ENCODE results near the gene MAN2B1. TPM values are rescaled to one million over a fixed set of nuclear protein-coding genes. Genes with fewer than 3 reads are reported as not detected.
"Not testable (repeated sequence)": the region's sequence is repeated elsewhere in the genome, so short reads cannot be mapped to it uniquely, and the experiment has no call there.

Gene MAN2B1
- total and polyA plus RNA-seq, 2 donors (not counting 1 experiment from before 2014, with no cell fraction given), result 30.7 to 36.0 TPM

DNA sequence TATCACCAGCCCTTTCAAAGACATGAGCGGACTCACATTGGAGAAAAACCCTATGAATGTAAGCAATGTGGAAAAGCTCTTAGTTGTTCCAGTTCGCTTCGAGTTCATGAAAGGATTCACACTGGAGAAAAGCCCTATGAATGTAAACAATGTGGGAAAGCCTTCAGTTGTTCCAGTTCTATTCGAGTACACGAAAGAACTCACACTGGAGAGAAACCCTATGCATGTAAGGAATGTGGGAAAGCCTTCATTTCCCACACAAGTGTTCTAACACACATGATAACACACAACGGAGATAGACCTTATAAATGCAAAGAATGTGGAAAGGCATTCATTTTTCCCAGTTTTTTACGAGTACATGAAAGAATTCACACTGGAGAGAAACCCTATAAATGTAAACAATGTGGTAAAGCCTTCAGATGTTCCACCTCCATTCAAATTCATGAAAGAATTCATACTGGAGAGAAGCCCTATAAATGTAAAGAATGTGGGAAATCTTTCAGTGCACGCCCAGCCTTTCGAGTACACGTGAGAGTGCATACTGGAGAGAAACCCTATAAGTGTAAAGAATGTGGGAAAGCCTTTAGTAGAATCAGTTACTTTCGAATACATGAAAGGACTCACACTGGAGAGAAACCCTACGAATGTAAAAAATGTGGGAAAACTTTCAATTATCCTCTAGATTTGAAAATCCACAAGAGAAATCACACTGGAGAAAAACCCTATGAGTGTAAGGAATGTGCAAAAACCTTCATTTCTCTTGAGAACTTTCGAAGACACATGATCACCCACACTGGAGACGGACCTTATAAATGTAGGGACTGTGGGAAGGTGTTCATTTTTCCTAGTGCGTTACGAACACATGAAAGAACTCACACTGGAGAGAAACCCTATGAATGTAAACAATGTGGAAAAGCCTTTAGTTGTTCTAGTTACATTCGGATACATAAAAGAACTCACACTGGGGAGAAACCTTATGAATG is 38.2 kb downstream of the MAN2B1 start:
- peaks cover 6% of the 10 kb centered on the region for H3K9me3 ChIP-seq (ENCODE audit: control insufficient read depth, insufficient read depth, low read depth, low read length)
- TF ChIP-seq, protein P1, sequence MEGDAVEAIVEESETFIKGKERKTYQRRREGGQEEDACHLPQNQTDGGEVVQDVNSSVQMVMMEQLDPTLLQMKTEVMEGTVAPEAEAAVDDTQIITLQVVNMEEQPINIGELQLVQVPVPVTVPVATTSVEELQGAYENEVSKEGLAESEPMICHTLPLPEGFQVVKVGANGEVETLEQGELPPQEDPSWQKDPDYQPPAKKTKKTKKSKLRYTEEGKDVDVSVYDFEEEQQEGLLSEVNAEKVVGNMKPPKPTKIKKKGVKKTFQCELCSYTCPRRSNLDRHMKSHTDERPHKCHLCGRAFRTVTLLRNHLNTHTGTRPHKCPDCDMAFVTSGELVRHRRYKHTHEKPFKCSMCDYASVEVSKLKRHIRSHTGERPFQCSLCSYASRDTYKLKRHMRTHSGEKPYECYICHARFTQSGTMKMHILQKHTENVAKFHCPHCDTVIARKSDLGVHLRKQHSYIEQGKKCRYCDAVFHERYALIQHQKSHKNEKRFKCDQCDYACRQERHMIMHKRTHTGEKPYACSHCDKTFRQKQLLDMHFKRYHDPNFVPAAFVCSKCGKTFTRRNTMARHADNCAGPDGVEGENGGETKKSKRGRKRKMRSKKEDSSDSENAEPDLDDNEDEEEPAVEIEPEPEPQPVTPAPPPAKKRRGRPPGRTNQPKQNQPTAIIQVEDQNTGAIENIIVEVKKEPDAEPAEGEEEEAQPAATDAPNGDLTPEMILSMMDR (conservative IDR thresholded peaks at IDR 0.05 in 1 of 2, IDR thresholded peaks at IDR 0.05 in 1 of 2; ENCODE audit: low read depth in 1 of 2, low read length in 2 of 2), result no peak
- TF ChIP-seq EZH2 (IDR thresholded peaks at IDR 0.05; ENCODE audit: low read length, missing control alignments), result no peak
- no peak overlapping the region for H3K4me3 ChIP-seq (replicated peaks in 1 of 4; ENCODE audit: control extremely low read depth in 1 of 4, insufficient read depth in 1 of 4, low read depth in 3 of 4, low read length in 4 of 4)
- no peak overlapping the region for H3K4me2 ChIP-seq (ENCODE audit: extremely low read depth, insufficient read depth, low read length)
- H4K20me1 ChIP-seq (ENCODE audit: control insufficient read depth, extremely low read depth, insufficient read depth, low read length), result no peaks in the 10 kb centered on the region
- H3K27ac ChIP-seq (ENCODE audit: insufficient read depth, low read length), result no peak overlapping the region
- no peaks in the 10 kb centered on the region for H3K4me1 ChIP-seq (ENCODE audit: control insufficient read depth, extremely low read depth, insufficient read depth, low read length)
- peaks cover 13% of the 10 kb centered on the region for H3K36me3 ChIP-seq (ENCODE audit: control insufficient read depth, insufficient read depth, low read length)
- H2AFZ ChIP-seq (ENCODE audit: low read length), result no peak overlapping the region
- peaks cover 2% of the 10 kb centered on the region for H3K79me2 ChIP-seq (ENCODE audit: control insufficient read depth, insufficient read depth, low read length)
- H3K9ac ChIP-seq (ENCODE audit: insufficient read depth, low read length), result no peak overlapping the region
- H3K27me3 ChIP-seq (ENCODE audit: control insufficient read depth, insufficient read depth, low read length), result no peaks in the 10 kb centered on the region
- DNase-seq (ENCODE audit: low read depth in 2 of 2), result peak; percentile 40 to 49

DNA sequence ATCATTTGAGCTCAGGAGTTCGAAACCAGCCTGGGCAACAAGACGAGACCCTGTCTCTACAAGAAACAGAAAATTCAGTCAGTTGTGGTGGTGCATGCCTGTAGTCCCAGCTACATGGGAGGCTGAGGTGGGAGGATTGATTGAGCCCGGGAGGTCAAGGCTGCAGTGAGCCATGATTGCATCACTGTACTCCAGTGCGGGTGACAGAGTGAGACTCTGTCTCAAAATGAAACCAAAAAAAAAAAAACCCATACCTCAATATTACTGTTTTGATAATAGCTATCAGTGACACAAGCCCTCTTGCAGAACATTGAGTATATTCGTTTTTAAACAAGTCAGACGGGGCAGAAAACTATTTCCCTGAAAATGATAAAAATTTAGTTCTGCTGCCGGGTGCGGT is 39.6 kb downstream of the MAN2B1 start:
- H2AFZ ChIP-seq (ENCODE audit: low read length), result no peak overlapping the region
- no peak for DNase-seq (ENCODE audit: low read depth in 2 of 2)
- H3K4me1 ChIP-seq (ENCODE audit: control insufficient read depth, extremely low read depth, insufficient read depth, low read length), result no peaks in the 10 kb centered on the region
- no peak overlapping the region for H3K4me2 ChIP-seq (ENCODE audit: extremely low read depth, insufficient read depth, low read length)
- TF ChIP-seq EZH2 (IDR thresholded peaks at IDR 0.05; ENCODE audit: low read length, missing control alignments), result no peak
- TF ChIP-seq, protein P1 (conservative IDR thresholded peaks at IDR 0.05 in 1 of 2, IDR thresholded peaks at IDR 0.05 in 1 of 2; ENCODE audit: low read depth in 1 of 2, low read length in 2 of 2), result no peak
- no peaks in the 10 kb centered on the region for H3K27me3 ChIP-seq (ENCODE audit: control insufficient read depth, insufficient read depth, low read length)
- peaks cover 13% of the 10 kb centered on the region for H3K36me3 ChIP-seq (ENCODE audit: control insufficient read depth, insufficient read depth, low read length)
- H4K20me1 ChIP-seq (ENCODE audit: control insufficient read depth, extremely low read depth, insufficient read depth, low read length), result no peaks in the 10 kb centered on the region
- no peak overlapping the region for H3K27ac ChIP-seq (ENCODE audit: insufficient read depth, low read length)
- H3K9me3 ChIP-seq (ENCODE audit: control insufficient read depth, insufficient read depth, low read depth, low read length), result peaks cover 6% of the 10 kb centered on the region
- H3K4me3 ChIP-seq (replicated peaks in 1 of 4; ENCODE audit: control extremely low read depth in 1 of 4, insufficient read depth in 1 of 4, low read depth in 3 of 4, low read length in 4 of 4), result no peak overlapping the region
- peaks cover 2% of the 10 kb centered on the region for H3K79me2 ChIP-seq (ENCODE audit: control insufficient read depth, insufficient read depth, low read length)
- H3K9ac ChIP-seq (ENCODE audit: insufficient read depth, low read length), result no peak overlapping the region

DNA sequence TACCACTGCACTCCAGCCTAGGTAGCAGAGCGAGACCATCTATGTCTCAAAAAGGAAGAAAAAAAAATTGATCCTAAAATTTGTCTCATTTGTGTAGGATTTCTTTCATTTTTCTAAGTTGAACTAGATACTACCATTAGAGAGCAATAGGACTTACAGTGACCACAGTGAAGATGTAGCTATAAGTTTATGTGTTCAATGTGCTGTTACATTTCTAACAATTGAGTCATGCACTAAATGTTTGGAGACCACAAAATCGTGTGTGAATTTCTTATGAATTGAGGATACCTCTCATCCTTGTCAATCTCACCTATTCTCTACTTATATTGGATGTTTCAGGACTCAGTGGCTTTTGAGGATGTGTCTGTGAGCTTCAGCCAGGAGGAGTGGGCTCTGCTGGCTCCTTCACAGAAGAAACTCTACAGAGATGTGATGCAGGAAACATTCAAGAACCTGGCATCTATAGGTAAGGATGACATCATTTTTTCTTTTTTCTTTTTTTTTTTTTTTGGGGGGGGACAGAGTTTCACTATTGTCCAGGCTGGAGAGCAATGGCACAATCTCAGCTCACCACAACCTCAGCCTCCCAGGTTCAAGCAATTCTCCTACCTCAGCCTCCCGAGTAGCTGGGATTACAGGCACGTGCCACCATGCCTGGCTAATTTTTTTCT is 43.0 kb downstream of the MAN2B1 start:
- Histone ChIP-seq H3K9ac (ENCODE audit: insufficient read depth, low read length) (no peak overlapping the region), H3K4me1 (ENCODE audit: control insufficient read depth, extremely low read depth, insufficient read depth, low read length) (no peaks in the 10 kb centered on the region), H2AFZ (ENCODE audit: low read length) (no peak overlapping the region), H3K4me3 (replicated peaks in 1 of 4; ENCODE audit: control extremely low read depth in 1 of 4, insufficient read depth in 1 of 4, low read depth in 3 of 4, low read length in 4 of 4) (no peak overlapping the region), H3K27me3 (ENCODE audit: control insufficient read depth, insufficient read depth, low read length) (no peaks in the 10 kb centered on the region), H3K36me3 (ENCODE audit: control insufficient read depth, insufficient read depth, low read length) (peaks cover 9% of the 10 kb centered on the region), H3K27ac (ENCODE audit: insufficient read depth, low read length) (no peak overlapping the region), H3K4me2 (ENCODE audit: extremely low read depth, insufficient read depth, low read length) (no peak overlapping the region), H3K79me2 (ENCODE audit: control insufficient read depth, insufficient read depth, low read length) (peaks cover 19% of the 10 kb centered on the region), H3K9me3 (ENCODE audit: control insufficient read depth, insufficient read depth, low read depth, low read length) (peaks cover 6% of the 10 kb centered on the region), H4K20me1 (ENCODE audit: control insufficient read depth, extremely low read depth, insufficient read depth, low read length) (no peaks in the 10 kb centered on the region)
- TF ChIP-seq, protein P1 (conservative IDR thresholded peaks at IDR 0.05 in 1 of 2, IDR thresholded peaks at IDR 0.05 in 1 of 2; ENCODE audit: low read depth in 1 of 2, low read length in 2 of 2), result no peak
- no peak for TF ChIP-seq EZH2 (IDR thresholded peaks at IDR 0.05; ENCODE audit: low read length, missing control alignments)
- peak in 1 of 2 donors; percentile 34 for DNase-seq (ENCODE audit: low read depth in 2 of 2)

DNA sequence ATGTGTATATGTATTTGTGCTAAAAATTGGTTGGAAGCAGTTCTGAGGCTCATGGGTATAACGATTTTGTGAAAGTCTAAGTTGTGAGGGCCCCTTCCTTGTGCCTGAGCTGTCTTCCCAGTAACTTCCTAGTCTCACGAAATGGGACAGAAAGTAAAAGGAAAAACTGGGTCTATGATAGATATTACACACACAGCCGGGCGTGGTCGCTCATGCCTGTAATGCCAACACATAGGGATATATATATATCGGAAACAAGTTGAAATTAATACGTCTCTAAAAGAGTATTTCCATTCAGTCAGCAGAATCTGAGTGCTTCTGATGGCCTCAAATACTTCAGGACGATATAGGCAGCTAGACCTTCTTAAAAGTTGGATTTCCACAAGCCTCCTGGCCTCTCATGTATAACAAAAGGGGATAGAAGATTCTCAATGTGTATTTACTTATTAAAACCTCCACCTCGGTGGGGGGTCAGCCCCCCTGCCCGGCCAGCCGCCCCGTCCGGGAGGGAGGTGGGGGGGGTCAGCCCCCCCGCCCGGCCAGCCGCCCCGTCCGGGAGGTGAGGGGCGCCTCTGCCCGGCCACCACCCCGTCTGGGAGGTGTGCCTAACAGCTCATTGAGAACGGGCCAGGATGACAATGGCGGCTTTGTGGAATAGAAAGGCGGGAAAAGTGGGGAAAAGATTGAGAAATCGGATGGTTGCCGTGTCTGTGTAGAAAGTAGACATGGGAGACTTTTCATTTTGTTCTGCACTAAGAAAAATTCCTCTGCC is 45.1 kb downstream of the MAN2B1 start:
- H3K9me3 ChIP-seq (ENCODE audit: control insufficient read depth, insufficient read depth, low read depth, low read length), result not testable (repeated sequence)
- peaks cover 32% of the 10 kb centered on the region for H3K79me2 ChIP-seq (ENCODE audit: control insufficient read depth, insufficient read depth, low read length)

More for the DNA sequence above, 45.1 kb downstream of the MAN2B1 start:
- not testable (repeated sequence) for H3K4me3 ChIP-seq (replicated peaks in 1 of 4; ENCODE audit: control extremely low read depth in 1 of 4, insufficient read depth in 1 of 4, low read depth in 3 of 4, low read length in 4 of 4); H3K4me2 ChIP-seq (ENCODE audit: extremely low read depth, insufficient read depth, low read length); H3K4me1 ChIP-seq (ENCODE audit: control insufficient read depth, extremely low read depth, insufficient read depth, low read length); H4K20me1 ChIP-seq (ENCODE audit: control insufficient read depth, extremely low read depth, insufficient read depth, low read length); H2AFZ ChIP-seq (ENCODE audit: low read length); H3K27ac ChIP-seq (ENCODE audit: insufficient read depth, low read length); H3K9ac ChIP-seq (ENCODE audit: insufficient read depth, low read length); H3K27me3 ChIP-seq (ENCODE audit: control insufficient read depth, insufficient read depth, low read length); H3K36me3 ChIP-seq (ENCODE audit: control insufficient read depth, insufficient read depth, low read length); DNase-seq (ENCODE audit: low read depth in 2 of 2)

Measured in fibroblast of lung (primary cell).